Measurements from ENCODE around the gene ULK2. TPM values are rescaled to one million over a fixed set of nuclear protein-coding genes. Genes with fewer than 3 reads are reported as not detected.

Gene ULK2
- total RNA-seq, 2 experiments from 2014 or later: 6.8 TPM; not detected in 1

DNA sequence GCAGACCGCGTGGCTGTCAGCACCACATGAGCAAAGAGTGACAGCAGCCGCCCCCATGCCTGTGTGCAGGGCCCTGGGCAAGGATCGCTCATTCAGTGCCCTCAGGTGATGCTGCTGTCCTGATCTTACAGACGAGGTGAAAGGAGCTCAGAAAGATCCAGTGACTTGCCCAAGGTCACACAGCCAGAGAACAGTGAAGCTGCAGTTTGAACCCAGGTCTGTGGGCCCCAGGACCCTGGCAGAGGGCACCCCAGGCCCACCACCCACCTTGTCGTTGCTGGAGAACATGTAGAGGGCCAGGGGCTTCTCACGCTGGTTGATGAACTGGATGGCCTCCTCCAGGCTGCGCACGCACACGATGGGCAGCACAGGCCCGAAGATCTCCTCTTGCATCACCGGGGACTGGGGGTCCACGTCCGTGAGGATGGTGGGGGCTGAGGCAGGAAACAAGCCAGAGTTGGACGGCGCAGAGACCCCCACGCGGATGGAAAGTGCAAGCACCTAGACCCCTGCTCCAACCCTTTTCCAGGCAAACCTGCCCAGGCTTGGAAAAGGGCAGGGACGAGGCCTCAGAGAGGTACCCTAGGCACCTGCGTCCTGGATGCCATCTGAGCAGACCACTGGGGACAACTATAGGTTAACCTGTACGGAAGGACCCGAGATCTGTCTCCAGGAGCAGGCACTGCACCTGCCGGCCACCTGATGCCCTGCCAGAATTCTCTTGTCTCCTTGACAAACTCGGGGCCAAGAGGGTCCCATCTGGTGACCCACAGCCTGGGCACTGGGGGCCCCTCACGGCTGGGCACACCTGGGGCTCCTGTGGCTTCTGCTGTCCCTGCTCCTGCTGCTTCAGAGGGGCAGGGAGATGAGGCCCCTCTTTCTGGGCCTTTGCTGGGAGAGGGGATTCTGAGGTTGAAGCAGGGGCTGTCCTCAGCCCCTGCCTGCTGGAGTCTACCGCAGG, 128.2 kb downstream of the ULK2 start:
- no peak for DNase-seq (ENCODE audit: low spot score)

DNA sequence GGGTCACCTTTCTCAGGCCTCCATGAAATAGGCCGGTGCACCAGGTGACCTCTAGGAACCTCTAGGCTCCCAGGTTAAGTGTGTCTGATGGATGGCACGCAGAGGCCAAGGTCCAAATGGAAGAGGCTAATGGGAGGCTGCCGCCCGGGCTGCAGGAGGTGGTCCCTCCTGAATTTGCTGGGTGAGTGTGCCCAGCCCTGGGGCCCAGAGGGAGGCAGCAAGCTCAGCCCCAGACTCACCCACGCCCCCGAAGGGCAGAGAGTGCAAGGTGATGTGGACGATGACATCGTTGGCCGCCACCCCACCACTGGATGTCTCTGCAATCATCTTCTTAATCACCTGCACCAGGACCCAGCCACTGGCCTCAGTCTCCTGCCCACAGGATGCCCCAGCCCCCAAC, 129.0 kb downstream of the ULK2 start:
- no peak overlapping the region for H3K4me3 ChIP-seq (ENCODE audit: low read depth, low read length, poor library complexity, severe bottlenecking)
- H3K9me2 ChIP-seq (ENCODE audit: insufficient read depth, low read length): no peaks in the 10 kb centered on the region
- H4K20me1 ChIP-seq (ENCODE audit: insufficient read depth, low read length): no peaks in the 10 kb centered on the region
- POLR2A ChIA-PET: no interaction called here
- H3K79me2 ChIP-seq (ENCODE audit: insufficient read depth, low read depth, low read length): no peaks in the 10 kb centered on the region
- no peaks in the 10 kb centered on the region for H3K4me1 ChIP-seq (ENCODE audit: insufficient read depth, low read length, poor library complexity, severe bottlenecking)
- DNase-seq (ENCODE audit: low spot score): no peak
- no TSS peak for BruUV-seq (replicated peaks)
- TF ChIP-seq EZH2phosphoT487 (IDR thresholded peaks at IDR 0.05; ENCODE audit: borderline replicate concordance, low read depth, low read length): no peak
- TF ChIP-seq, protein P1, sequence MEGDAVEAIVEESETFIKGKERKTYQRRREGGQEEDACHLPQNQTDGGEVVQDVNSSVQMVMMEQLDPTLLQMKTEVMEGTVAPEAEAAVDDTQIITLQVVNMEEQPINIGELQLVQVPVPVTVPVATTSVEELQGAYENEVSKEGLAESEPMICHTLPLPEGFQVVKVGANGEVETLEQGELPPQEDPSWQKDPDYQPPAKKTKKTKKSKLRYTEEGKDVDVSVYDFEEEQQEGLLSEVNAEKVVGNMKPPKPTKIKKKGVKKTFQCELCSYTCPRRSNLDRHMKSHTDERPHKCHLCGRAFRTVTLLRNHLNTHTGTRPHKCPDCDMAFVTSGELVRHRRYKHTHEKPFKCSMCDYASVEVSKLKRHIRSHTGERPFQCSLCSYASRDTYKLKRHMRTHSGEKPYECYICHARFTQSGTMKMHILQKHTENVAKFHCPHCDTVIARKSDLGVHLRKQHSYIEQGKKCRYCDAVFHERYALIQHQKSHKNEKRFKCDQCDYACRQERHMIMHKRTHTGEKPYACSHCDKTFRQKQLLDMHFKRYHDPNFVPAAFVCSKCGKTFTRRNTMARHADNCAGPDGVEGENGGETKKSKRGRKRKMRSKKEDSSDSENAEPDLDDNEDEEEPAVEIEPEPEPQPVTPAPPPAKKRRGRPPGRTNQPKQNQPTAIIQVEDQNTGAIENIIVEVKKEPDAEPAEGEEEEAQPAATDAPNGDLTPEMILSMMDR (conservative IDR thresholded peaks at IDR 0.05; ENCODE audit: low read length): no peak
- intact Hi-C loops (cut with micrococcal nuclease; ENCODE audit: unreplicated experiment): no loop called here
- no peaks in the 10 kb centered on the region for H3K36me3 ChIP-seq (ENCODE audit: insufficient read depth, low read length)
- H2AFZ ChIP-seq (ENCODE audit: low read length): no peak overlapping the region
- CTCF ChIA-PET (ENCODE audit: unreplicated experiment): no interaction called here
- no peak overlapping the region for H3K27ac ChIP-seq (ENCODE audit: low read depth, low read length, poor library complexity, severe bottlenecking)
- no peaks in the 10 kb centered on the region for H3K9me3 ChIP-seq (ENCODE audit: low read length)
- H3K4me2 ChIP-seq (ENCODE audit: low read length): no peak overlapping the region

More for the DNA sequence above, 128.2 kb downstream of the ULK2 start:
- Histone ChIP-seq H3K79me2 (ENCODE audit: insufficient read depth, low read depth, low read length) (no peaks in the 10 kb centered on the region), H3K4me2 (ENCODE audit: low read length) (no peak overlapping the region), H3K36me3 (ENCODE audit: insufficient read depth, low read length) (no peaks in the 10 kb centered on the region), H2AFZ (ENCODE audit: low read length) (no peak overlapping the region), H3K27ac (ENCODE audit: low read depth, low read length, poor library complexity, severe bottlenecking) (no peak overlapping the region), H4K20me1 (ENCODE audit: insufficient read depth, low read length) (no peaks in the 10 kb centered on the region), H3K4me1 (ENCODE audit: insufficient read depth, low read length, poor library complexity, severe bottlenecking) (no peaks in the 10 kb centered on the region), H3K4me3 (ENCODE audit: low read depth, low read length, poor library complexity, severe bottlenecking) (no peak overlapping the region), H3K9me2 (ENCODE audit: insufficient read depth, low read length) (no peaks in the 10 kb centered on the region), H3K9me3 (ENCODE audit: low read length) (no peaks in the 10 kb centered on the region)
- ChIA-PET CTCF (ENCODE audit: unreplicated experiment) (no interaction called here), POLR2A (no interaction called here)
- TF ChIP-seq, protein P1 (conservative IDR thresholded peaks at IDR 0.05; ENCODE audit: low read length): no peak
- no peak for TF ChIP-seq EZH2phosphoT487 (IDR thresholded peaks at IDR 0.05; ENCODE audit: borderline replicate concordance, low read depth, low read length)
- no TSS peak for BruUV-seq (replicated peaks)
- intact Hi-C loops (cut with micrococcal nuclease; ENCODE audit: unreplicated experiment): no loop called here

DNA sequence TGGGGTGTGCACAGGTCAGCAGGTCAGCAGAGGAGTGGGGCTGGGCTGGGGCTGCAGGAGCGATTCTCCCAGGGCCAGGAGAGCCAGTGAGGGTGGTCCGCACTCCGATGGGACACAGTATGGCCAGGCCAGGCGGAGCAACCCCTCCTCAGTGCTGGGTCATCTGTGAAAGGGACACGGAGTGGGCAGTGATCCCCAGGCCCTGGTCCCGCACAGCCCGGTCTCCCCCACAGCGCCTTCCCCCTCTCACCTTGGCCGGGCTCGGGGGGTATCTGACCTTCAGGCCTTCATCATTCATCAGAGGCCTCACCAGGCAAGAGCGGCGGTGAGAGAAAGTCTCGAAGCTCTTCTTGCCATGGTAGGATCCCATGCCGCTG, 129.7 kb downstream of the ULK2 start:
- H3K9me3 ChIP-seq (ENCODE audit: low read length): no peaks in the 10 kb centered on the region
- H3K36me3 ChIP-seq (ENCODE audit: insufficient read depth, low read length): no peaks in the 10 kb centered on the region
- TF ChIP-seq, protein P1 (conservative IDR thresholded peaks at IDR 0.05; ENCODE audit: low read length): no peak
- intact Hi-C loops (cut with micrococcal nuclease; ENCODE audit: unreplicated experiment): no loop called here
- no peaks in the 10 kb centered on the region for H4K20me1 ChIP-seq (ENCODE audit: insufficient read depth, low read length)
- no TSS peak for BruUV-seq (replicated peaks)
- H3K79me2 ChIP-seq (ENCODE audit: insufficient read depth, low read depth, low read length): no peaks in the 10 kb centered on the region
- CTCF ChIA-PET (ENCODE audit: unreplicated experiment): no interaction called here
- no peak overlapping the region for H2AFZ ChIP-seq (ENCODE audit: low read length)
- DNase-seq (ENCODE audit: low spot score): no peak
- H3K27ac ChIP-seq (ENCODE audit: low read depth, low read length, poor library complexity, severe bottlenecking): no peak overlapping the region
- POLR2A ChIA-PET: no interaction called here
- H3K4me1 ChIP-seq (ENCODE audit: insufficient read depth, low read length, poor library complexity, severe bottlenecking): no peaks in the 10 kb centered on the region
- H3K4me2 ChIP-seq (ENCODE audit: low read length): no peak overlapping the region
- no peaks in the 10 kb centered on the region for H3K9me2 ChIP-seq (ENCODE audit: insufficient read depth, low read length)
- no peak overlapping the region for H3K4me3 ChIP-seq (ENCODE audit: low read depth, low read length, poor library complexity, severe bottlenecking)

Data from OCI-LY7 (cell line).